ENCODE data around the gene ZNF264.
"Not testable (repeated sequence)": the region's sequence is repeated elsewhere in the genome, so short reads cannot be mapped to it uniquely, and the experiment has no call there.

Gene ZNF264

GRCh38 chr19:57171551-57172081 lies 19.7 kb upstream of the ZNF264 start:
- ChIA-PET POLR2A (no interaction called here), CTCF (interaction anchor here (1.5 kb wide), 1 partner anchor 22 kb away, joined by 4 read pairs; no protein-coding TSS in a partner anchor)
- DNase-seq (ENCODE audit: extremely low spot score) = peak; percentile 65
- no peak for TF ChIP-seq CTCF (IDR thresholded peaks at IDR 0.05; ENCODE audit: control extremely low read depth, extremely low read depth, low read depth, missing control alignments)

- no peak for TF ChIP-seq CTCF (IDR thresholded peaks at IDR 0.05; ENCODE audit: control extremely low read depth, extremely low read depth, low read depth, missing control alignments)
- POLR2A ChIA-PET = no interaction called here
- no peak for DNase-seq (ENCODE audit: extremely low spot score)
- CTCF ChIA-PET = no interaction called here
Measured at GRCh38 chr19:57190301-57190700, 999 bp upstream of the ZNF264 start.

- ChIA-PET POLR2A (no interaction called here), CTCF (no interaction called here)
- no peak for DNase-seq (ENCODE audit: extremely low spot score)
- TF ChIP-seq CTCF (IDR thresholded peaks at IDR 0.05; ENCODE audit: control extremely low read depth, extremely low read depth, low read depth, missing control alignments) = no peak
Measured at GRCh38 chr19:57192077-57192420, 749 bp downstream of the ZNF264 start.

- TF ChIP-seq CTCF (IDR thresholded peaks at IDR 0.05; ENCODE audit: control extremely low read depth, extremely low read depth, low read depth, missing control alignments) = no peak
- ChIA-PET POLR2A (no interaction called here), CTCF (interaction anchor here (1.2 to 2.1 kb wide), 2 partner anchors 15 to 21 kb away, joined by 4 to 5 read pairs; no protein-coding TSS in a partner anchor)
- no peak for DNase-seq (ENCODE audit: extremely low spot score)
Measured at GRCh38 chr19:57192993-57193392, 1.7 kb downstream of the ZNF264 start.

- DNase-seq (ENCODE audit: extremely low spot score); CTCF ChIA-PET; POLR2A ChIA-PET: not testable (repeated sequence)
Measured at GRCh38 chr19:57197874-57198273, 6.6 kb downstream of the ZNF264 start.

GRCh38 chr19:57202160-57202559 lies 10.9 kb downstream of the ZNF264 start:
- CTCF ChIA-PET = interaction anchor here (1.6 kb wide), 1 partner anchor 11 kb away, joined by 3 read pairs; the partner anchor contains the start of gene ZNF264
- TF ChIP-seq CTCF (IDR thresholded peaks at IDR 0.05; ENCODE audit: control extremely low read depth, extremely low read depth, low read depth, missing control alignments) = no peak
- POLR2A ChIA-PET = no interaction called here
- no peak for DNase-seq (ENCODE audit: extremely low spot score)

- POLR2A ChIA-PET = no interaction called here
- CTCF ChIA-PET = no interaction called here
- TF ChIP-seq CTCF (IDR thresholded peaks at IDR 0.05; ENCODE audit: control extremely low read depth, extremely low read depth, low read depth, missing control alignments) = no peak
- DNase-seq (ENCODE audit: extremely low spot score) = no peak
Measured at GRCh38 chr19:57210381-57210780, 19.1 kb downstream of the ZNF264 start.

Measured in GM10248 (cell line).